NT2/D1 (cell line): Measurements from ENCODE around the gene COL23A1.
"Not testable (repeated sequence)": the region's sequence is repeated elsewhere in the genome, so short reads cannot be mapped to it uniquely, and the experiment has no call there.

ENCODE experiments used
- DNase-seq: peaks from one replicate; pipeline ENCODE4 v3.0.0-alpha.2; 2011; ENCODE audit warnings: low read depth, low spot score
- H3K27me3 ChIP-seq: 2 replicates; pipeline ENCODE4 v1.6.0; 2011; ENCODE audit warnings: mild to moderate bottlenecking; ENCODE audit not compliant: insufficient read length, insufficient read depth
- H3K36me3 ChIP-seq: 2 replicates; pipeline ENCODE4 v1.6.1; 2011; ENCODE audit warnings: mild to moderate bottlenecking, low read length, mixed read lengths; ENCODE audit not compliant: insufficient read depth, insufficient read length
- H3K4me1 ChIP-seq: 2 replicates; pipeline ENCODE4 v1.5.1; 2011; ENCODE audit not compliant: insufficient read depth, insufficient read length
- H3K4me3 ChIP-seq: 2 replicates; pipeline ENCODE4 v1.5.1; 2011; ENCODE audit warnings: low read depth; ENCODE audit not compliant: insufficient read length
- H3K9ac ChIP-seq: 2 replicates; pipeline ENCODE4 v1.6.0; 2011; ENCODE audit warnings: low read depth; ENCODE audit not compliant: insufficient read length
- H3K9me3 ChIP-seq: 2 replicates; pipeline ENCODE4 v1.5.1; 2011; ENCODE audit warnings: mild to moderate bottlenecking, low read length; ENCODE audit not compliant: insufficient read depth
- SUZ12 ChIP-seq: IDR thresholded peaks from 2 replicates; pipeline ENCODE4 v1.6.1; 2011; ENCODE audit not compliant: insufficient read length, insufficient read depth; ENCODE audit errors: extremely low read depth
- YY1 ChIP-seq: IDR thresholded peaks from 2 replicates; pipeline ENCODE4 v1.6.1; 2011; ENCODE audit not compliant: insufficient read length, insufficient read depth
- ZNF274 ChIP-seq: IDR thresholded peaks from 2 replicates; pipeline ENCODE4 v1.6.1; 2011; ENCODE audit warnings: mild to moderate bottlenecking, low read depth, low read length

COL23A1 gene

GRCh38 chr5:178256746-178257145 is 333.4 kb downstream of the COL23A1 start:
- peaks cover 6% of the 10 kb centered on the region for H3K4me1 ChIP-seq

GRCh38 chr5:178253632-178254031 is 336.6 kb downstream of the COL23A1 start:
- not testable (repeated sequence) for H3K27me3 ChIP-seq, DNase-seq, H3K4me3 ChIP-seq, H3K9ac ChIP-seq, H3K9me3 ChIP-seq, H3K4me1 ChIP-seq, H3K36me3 ChIP-seq

More at GRCh38 chr5:178256746-178257145, 333.4 kb downstream of the COL23A1 start:
- no peaks in the 10 kb centered on the region for H3K27me3 ChIP-seq
- no peak overlapping the region for H3K9ac ChIP-seq
- DNase-seq = no peak
- no peak overlapping the region for H3K4me3 ChIP-seq
- no peaks in the 10 kb centered on the region for H3K9me3 ChIP-seq
- no peak for TF ChIP-seq ZNF274
- TF ChIP-seq SUZ12 = no peak
- no peak for TF ChIP-seq YY1
- no peaks in the 10 kb centered on the region for H3K36me3 ChIP-seq

- H3K9ac ChIP-seq = no peak overlapping the region
- TF ChIP-seq ZNF274 (no peak), SUZ12 (no peak), YY1 (no peak)
- H3K4me1 ChIP-seq = peaks cover 8% of the 10 kb centered on the region
- H3K36me3 ChIP-seq = no peaks in the 10 kb centered on the region
- no peak for DNase-seq
- no peak overlapping the region for H3K4me3 ChIP-seq
- no peaks in the 10 kb centered on the region for H3K27me3 ChIP-seq
- no peaks in the 10 kb centered on the region for H3K9me3 ChIP-seq
These were observed 337.9 kb downstream of the COL23A1 start for GRCh38 chr5:178252258-178252657.

- Histone ChIP-seq H3K9ac (no peak overlapping the region), H3K27me3 (no peaks in the 10 kb centered on the region), H3K9me3 (no peaks in the 10 kb centered on the region), H3K4me1 (peaks cover 2% of the 10 kb centered on the region), H3K36me3 (no peaks in the 10 kb centered on the region), H3K4me3 (no peak overlapping the region)
- no peak for DNase-seq
- no peak for TF ChIP-seq YY1
These were observed 339.9 kb downstream of the COL23A1 start for GRCh38 chr5:178250263-178250662.

- no peak for DNase-seq
- no peaks in the 10 kb centered on the region for H3K9me3 ChIP-seq
- H3K36me3 ChIP-seq = no peaks in the 10 kb centered on the region
- no peaks in the 10 kb centered on the region for H3K27me3 ChIP-seq
- no peak for TF ChIP-seq SUZ12
- TF ChIP-seq YY1 = no peak
- TF ChIP-seq ZNF274 = no peak
- peaks cover 2% of the 10 kb centered on the region for H3K4me1 ChIP-seq
- H3K4me3 ChIP-seq = no peak overlapping the region
- H3K9ac ChIP-seq = no peak overlapping the region
These were observed 340.8 kb downstream of the COL23A1 start for GRCh38 chr5:178249191-178249989.

- TF ChIP-seq ZNF274 = no peak
- no peak for TF ChIP-seq SUZ12
- no peak for TF ChIP-seq YY1
- Histone ChIP-seq H3K9ac (no peak overlapping the region), H3K4me3 (no peak overlapping the region), H3K4me1 (peaks cover 2% of the 10 kb centered on the region), H3K36me3 (no peaks in the 10 kb centered on the region), H3K9me3 (no peaks in the 10 kb centered on the region), H3K27me3 (no peaks in the 10 kb centered on the region)
- DNase-seq = no peak
These were observed 341.4 kb downstream of the COL23A1 start for GRCh38 chr5:178248750-178249149.

GRCh38 chr5:178247481-178248456 is 342.4 kb downstream of the COL23A1 start:
- Histone ChIP-seq H3K4me1 (peaks cover 2% of the 10 kb centered on the region), H3K36me3 (no peaks in the 10 kb centered on the region), H3K9ac (no peak overlapping the region), H3K4me3 (no peak overlapping the region), H3K9me3 (no peaks in the 10 kb centered on the region), H3K27me3 (no peaks in the 10 kb centered on the region)
- no peak for TF ChIP-seq SUZ12
- no peak for TF ChIP-seq YY1
- TF ChIP-seq ZNF274 = no peak
- no peak for DNase-seq
